Stimulated activated naive B cell treated with anti-CD40 and anti-IgM and Interleukin-4, amounts not matched to agents 10 μg/mL and 1 μg/mL and 100 μg/mL, for 72 hours (primary cell): ENCODE measurements around the gene DDX51.

Experiments used
- ATAC-seq, 2 donors: fragments of 150-1000 bp; cut with Tn5 transposase; replicated peaks; 2 replicates each; pipeline ENCODE4 v1.10.0; 2021; ENCODE audit warnings: moderate library complexity in 1 of 2
- DNase-seq: peaks from one replicate; pipeline ENCODE4 v3.0.0; 2021
- H3K27ac Mint-ChIP-seq: one replicate; pipeline ENCODE4 v1.8.0; 2022; ENCODE audit warnings: mild to moderate bottlenecking, mixed read lengths
- H3K27me3 Mint-ChIP-seq, 2 donors: one replicate each; pipeline ENCODE4 v1.8.0; 2022; ENCODE audit warnings: mixed read lengths in 2 of 2
- H3K36me3 Mint-ChIP-seq, 2 donors: one replicate each; pipeline ENCODE4 v1.8.0; 2022; ENCODE audit warnings: mixed read lengths in 2 of 2, mild to moderate bottlenecking in 1 of 2
- H3K4me1 Mint-ChIP-seq, 2 donors: one replicate each; pipeline ENCODE4 v1.8.0; 2022; ENCODE audit warnings: mixed read lengths in 2 of 2, mild to moderate bottlenecking in 1 of 2
- H3K4me3 Mint-ChIP-seq, 2 donors: one replicate each; pipeline ENCODE4 v1.8.0; 2022; ENCODE audit warnings: mild to moderate bottlenecking in 2 of 2, mixed read lengths in 2 of 2, moderate library complexity in 1 of 2
- H3K9me3 Mint-ChIP-seq, 2 donors: one replicate each; pipeline ENCODE4 v1.8.0; 2022; ENCODE audit warnings: mixed read lengths in 2 of 2, mild to moderate bottlenecking in 1 of 2

DDX51 gene

DNA sequence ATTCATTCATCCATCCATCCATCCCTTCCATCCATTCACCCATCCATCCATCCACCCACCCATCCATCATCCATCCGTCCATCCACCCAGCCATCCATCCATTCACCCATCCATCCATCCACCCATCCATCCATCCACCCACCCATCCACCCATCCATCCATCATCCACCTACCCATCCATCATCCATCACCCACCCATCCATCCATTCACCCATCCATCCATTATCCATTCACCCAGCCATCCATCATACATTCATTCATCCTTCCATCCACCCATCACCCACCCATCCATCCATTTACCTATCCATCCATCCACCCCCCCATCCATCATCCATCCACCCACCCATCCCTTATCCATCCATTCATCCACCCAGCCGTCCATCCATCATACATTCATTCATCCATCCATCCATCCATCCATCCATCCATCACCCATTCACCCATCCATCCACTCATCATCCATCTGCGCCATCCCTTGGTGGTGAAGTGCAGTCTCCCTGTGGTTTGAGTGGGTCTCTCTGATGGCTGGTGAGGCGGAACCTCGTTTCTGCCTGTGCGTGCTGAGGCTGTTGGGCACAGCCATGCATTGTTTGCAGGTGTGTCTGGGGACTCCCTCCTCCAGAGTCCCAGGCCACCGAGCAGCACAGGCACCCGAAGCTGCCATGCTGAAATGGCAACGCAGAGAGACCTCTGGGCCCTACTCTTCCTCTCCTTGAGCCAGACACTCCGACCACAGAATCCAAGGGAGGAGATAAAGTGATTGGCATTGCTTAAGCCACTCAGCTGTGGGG, 22.9 kb upstream of the DDX51 start:
- H3K4me1 Mint-ChIP-seq: peaks cover 5 to 11% of the 10 kb centered on the region in 2 donors
- ATAC-seq: no peak

DNA sequence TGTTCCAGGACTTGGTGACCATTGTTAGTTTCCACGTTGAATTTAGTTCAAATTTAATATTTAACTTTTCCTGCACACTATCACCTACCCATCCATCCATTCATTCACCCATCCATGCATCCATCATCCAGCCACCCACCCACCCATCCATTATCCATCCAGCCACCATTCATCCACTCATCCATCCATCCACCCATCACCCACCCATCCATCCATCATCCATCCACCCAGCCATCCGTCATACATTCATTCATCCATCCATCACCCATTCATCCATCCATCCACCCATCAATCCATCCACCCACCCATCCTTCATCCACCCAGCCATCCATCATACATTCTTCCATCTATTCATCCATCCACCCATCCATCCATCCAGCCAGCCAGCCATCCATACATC, 22.0 kb upstream of the DDX51 start:
- DNase-seq (no peak), ATAC-seq (no peak)
- Mint-ChIP-seq H3K27me3 (peaks cover 25 to 51% of the 10 kb centered on the region in 2 donors), H3K36me3 (peaks cover 8 to 21% of the 10 kb centered on the region in 2 donors), H3K4me3 (no peak overlapping the region), H3K27ac (no peak overlapping the region), H3K4me1 (peaks cover 5 to 11% of the 10 kb centered on the region in 2 donors), H3K9me3 (peaks cover 10 to 12% of the 10 kb centered on the region in 2 donors)

More for the DNA sequence above, 22.9 kb upstream of the DDX51 start:
- Mint-ChIP-seq H3K27me3 (peaks cover 25 to 56% of the 10 kb centered on the region in 2 donors), H3K4me3 (no peak overlapping the region), H3K36me3 (peaks cover 6 to 18% of the 10 kb centered on the region in 2 donors), H3K27ac (peak overlapping the region; percentile 65), H3K9me3 (peaks cover 10 to 12% of the 10 kb centered on the region in 2 donors)
- no peak for DNase-seq

DNA sequence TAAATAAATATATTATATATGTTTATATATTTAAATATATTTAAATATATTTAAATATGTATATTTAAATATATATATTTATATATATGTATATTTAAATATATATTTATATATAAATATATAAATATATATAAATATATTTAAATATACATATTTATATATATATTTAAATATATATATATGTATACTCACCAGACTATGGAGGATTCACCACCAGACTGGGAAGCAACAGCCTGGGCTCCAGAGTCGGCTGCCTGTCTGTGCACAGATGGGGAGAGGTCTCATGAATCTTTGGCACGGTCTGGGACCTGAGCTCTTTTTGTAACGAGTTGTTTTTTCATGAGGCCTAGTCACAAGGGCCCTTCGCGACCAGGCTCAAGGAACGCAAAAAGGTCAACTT, 21.5 kb upstream of the DDX51 start:
- peaks cover 24 to 47% of the 10 kb centered on the region in 2 donors for H3K27me3 Mint-ChIP-seq
- H3K9me3 Mint-ChIP-seq: peaks cover 10 to 12% of the 10 kb centered on the region in 2 donors
- H3K4me3 Mint-ChIP-seq: no peak overlapping the region
- DNase-seq: no peak
- H3K27ac Mint-ChIP-seq: no peak overlapping the region
- H3K36me3 Mint-ChIP-seq: peaks cover 8 to 21% of the 10 kb centered on the region in 2 donors
- peaks cover 5 to 11% of the 10 kb centered on the region in 2 donors for H3K4me1 Mint-ChIP-seq
- ATAC-seq: no peak

DNA sequence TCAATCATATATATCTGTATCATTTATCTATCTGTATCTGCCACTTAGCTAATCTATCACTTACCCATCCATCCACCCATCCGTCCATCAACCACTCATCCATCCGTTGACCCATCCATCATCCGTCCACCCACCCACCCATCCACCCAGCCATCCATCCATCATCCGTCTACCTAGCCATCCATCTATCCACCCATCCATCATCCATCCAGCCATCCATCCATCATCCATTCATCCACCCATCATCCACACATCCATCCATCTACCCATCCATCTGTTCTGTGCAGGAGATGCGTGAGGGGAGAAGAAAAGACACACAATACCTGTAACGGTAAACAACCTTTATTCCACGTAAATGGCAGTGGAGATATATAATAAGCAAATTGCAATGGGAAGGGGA, 20.3 kb upstream of the DDX51 start:
- peaks cover 5 to 13% of the 10 kb centered on the region in 2 donors for H3K4me1 Mint-ChIP-seq
- peaks cover 11 to 26% of the 10 kb centered on the region in 2 donors for H3K36me3 Mint-ChIP-seq
- no peak for ATAC-seq
- no peak overlapping the region for H3K27ac Mint-ChIP-seq
- peaks cover 10 to 12% of the 10 kb centered on the region in 2 donors for H3K9me3 Mint-ChIP-seq
- H3K27me3 Mint-ChIP-seq: peaks cover 21 to 35% of the 10 kb centered on the region in 2 donors
- no peak for DNase-seq
- no peak overlapping the region for H3K4me3 Mint-ChIP-seq

DNA sequence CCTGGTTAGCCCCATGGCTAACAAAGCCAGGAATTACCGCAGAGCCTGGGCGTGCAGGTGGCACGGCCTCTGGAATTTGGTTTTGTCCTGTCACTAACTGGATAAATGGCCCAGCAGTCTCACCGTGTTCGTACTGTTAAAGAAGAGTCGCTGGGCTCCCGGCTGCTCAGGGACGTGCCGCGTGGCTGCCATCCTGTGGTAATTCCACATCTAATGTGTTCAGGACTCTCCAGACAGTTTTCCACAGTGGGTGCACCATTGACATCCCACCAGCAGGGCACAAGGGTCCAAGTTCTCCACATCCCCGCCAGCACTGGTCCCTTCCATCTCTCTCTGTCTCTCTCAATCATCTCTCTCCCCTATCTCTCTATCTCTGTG, 19.8 kb upstream of the DDX51 start:
- H3K36me3 Mint-ChIP-seq: peaks cover 11 to 26% of the 10 kb centered on the region in 2 donors
- ATAC-seq (peak in 1 of 2 donors; percentile 33), DNase-seq (no peak)
- H3K4me1 Mint-ChIP-seq: peaks cover 5 to 13% of the 10 kb centered on the region in 2 donors
- peaks cover 10 to 12% of the 10 kb centered on the region in 2 donors for H3K9me3 Mint-ChIP-seq
- H3K27me3 Mint-ChIP-seq: peaks cover 21 to 35% of the 10 kb centered on the region in 2 donors
- no peak overlapping the region for H3K27ac Mint-ChIP-seq
- no peak overlapping the region for H3K4me3 Mint-ChIP-seq

DNA sequence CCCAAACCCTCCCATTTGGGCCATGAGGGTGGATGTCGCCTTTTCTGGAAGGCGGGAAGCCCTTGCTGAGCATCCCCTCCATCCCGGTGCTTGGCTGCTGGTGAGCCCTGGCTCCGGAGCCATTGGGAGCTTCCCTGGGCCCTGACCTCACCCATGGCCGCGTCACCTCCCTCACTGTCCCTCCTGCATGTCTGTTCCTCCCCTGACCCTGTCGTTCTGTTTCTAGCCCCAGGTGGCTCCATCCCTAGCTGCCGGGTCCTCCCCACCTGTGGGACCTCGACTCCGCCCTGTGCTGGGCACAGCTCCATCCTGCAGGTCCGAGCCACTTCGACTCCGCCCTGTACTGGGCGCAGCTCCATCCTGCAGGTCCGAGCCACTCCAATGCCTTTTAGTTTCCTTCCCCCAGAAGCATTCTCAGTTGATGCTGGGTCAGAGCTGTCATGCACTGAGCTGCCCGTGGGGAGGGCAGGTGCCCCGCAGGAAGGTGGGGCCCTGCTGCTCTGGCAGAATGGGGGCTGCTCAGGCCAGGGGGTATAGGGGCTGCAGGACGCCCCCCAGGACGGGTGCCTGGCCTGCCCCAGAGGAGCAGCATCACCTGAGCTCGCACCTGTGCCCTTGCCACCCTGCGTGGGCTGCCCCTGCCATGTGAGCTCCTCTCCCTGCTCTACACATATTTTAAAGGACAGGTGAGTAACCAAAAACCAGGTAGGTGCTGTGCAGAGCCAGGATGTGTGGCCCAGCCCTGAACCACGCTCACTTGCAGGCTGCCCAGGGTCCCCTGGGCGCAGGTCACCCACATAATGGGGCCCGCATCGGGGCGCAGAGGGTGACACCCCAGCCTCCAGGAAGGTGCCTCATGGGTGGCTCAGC, 19.2 kb upstream of the DDX51 start:
- no peak overlapping the region for H3K27ac Mint-ChIP-seq
- ATAC-seq (peak in 1 of 2 donors; percentile 14), DNase-seq (no peak)
- peaks cover 11 to 26% of the 10 kb centered on the region in 2 donors for H3K36me3 Mint-ChIP-seq
- peaks cover 10 to 12% of the 10 kb centered on the region in 2 donors for H3K9me3 Mint-ChIP-seq
- no peak overlapping the region for H3K4me3 Mint-ChIP-seq
- H3K4me1 Mint-ChIP-seq: peaks cover 5 to 13% of the 10 kb centered on the region in 2 donors
- peaks cover 21 to 32% of the 10 kb centered on the region in 2 donors for H3K27me3 Mint-ChIP-seq

DNA sequence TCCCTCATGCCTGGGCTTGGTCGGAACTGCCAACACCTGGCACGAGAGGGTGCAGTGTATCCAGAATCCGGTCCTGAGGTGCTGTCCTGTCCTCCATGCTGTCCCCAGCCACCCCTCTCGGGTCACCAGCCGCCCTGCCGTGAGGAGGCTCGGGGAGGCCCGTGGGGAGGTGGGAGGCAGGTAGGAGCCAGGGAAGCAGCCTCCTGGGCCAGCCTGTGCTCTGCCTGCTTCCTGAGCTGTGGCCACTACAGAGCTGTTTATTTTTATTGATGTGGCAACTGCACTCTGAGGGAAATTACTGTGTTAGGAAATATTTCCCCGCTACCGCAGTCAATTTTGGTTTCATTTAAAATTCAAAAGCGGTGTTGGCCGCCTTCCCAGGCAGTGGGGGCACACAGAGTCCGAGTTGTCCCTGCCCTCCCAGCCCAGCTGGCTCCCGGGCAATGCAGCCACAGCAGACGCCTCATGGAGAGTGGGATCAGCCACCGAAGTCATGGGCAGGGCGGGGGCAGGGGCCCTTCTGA, 18.5 kb upstream of the DDX51 start:
- H3K36me3 Mint-ChIP-seq: peaks cover 11 to 26% of the 10 kb centered on the region in 2 donors
- H3K9me3 Mint-ChIP-seq: peaks cover 10 to 12% of the 10 kb centered on the region in 2 donors
- H3K27me3 Mint-ChIP-seq: peaks cover 21 to 25% of the 10 kb centered on the region in 2 donors
- peak; percentile 19 to 46 for ATAC-seq
- H3K4me3 Mint-ChIP-seq: no peak overlapping the region
- H3K4me1 Mint-ChIP-seq: peaks cover 5 to 13% of the 10 kb centered on the region in 2 donors
- no peak overlapping the region for H3K27ac Mint-ChIP-seq
- no peak for DNase-seq

DNA sequence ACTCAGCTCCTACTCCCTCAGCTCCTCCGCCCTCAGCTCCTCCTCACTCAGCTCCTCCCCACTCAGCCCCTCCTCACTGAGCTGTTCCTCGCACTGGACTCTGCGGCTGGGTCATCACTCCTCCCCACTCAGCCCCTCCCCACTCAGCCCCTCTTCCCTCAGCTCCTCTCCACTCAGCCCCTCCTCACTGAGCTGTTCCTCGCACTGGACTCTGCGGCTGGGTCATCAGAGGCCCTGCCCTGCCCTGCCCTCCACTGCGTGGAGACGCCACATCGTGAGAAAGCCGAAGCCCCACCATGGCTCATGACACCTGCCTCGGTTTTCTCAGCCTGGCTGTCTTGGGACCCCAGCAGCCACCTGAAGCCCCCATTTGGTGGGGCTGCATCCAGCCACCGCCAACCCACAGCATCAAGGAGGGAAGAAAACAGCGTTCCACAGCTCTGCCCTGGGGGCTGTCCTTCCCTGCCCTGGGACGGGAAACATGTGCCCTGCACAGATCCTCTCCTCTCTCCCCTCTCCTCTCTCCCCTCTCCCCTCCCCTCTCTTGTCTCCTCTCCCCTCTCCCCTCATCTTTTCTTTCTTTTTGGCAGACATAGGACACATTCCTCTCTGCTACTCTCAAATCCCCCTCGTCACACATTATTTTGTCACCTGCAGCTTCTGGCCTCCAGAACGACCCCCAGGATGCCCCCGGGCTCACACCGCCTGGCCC, 17.8 kb upstream of the DDX51 start:
- ATAC-seq (no peak), DNase-seq (no peak)
- Mint-ChIP-seq H3K9me3 (peaks cover 7 to 9% of the 10 kb centered on the region in 2 donors), H3K27ac (no peak overlapping the region), H3K36me3 (peaks cover 11 to 23% of the 10 kb centered on the region in 2 donors), H3K4me1 (peaks cover 5 to 9% of the 10 kb centered on the region in 2 donors), H3K27me3 (peaks cover 18 to 19% of the 10 kb centered on the region in 2 donors), H3K4me3 (no peak overlapping the region)

DNA sequence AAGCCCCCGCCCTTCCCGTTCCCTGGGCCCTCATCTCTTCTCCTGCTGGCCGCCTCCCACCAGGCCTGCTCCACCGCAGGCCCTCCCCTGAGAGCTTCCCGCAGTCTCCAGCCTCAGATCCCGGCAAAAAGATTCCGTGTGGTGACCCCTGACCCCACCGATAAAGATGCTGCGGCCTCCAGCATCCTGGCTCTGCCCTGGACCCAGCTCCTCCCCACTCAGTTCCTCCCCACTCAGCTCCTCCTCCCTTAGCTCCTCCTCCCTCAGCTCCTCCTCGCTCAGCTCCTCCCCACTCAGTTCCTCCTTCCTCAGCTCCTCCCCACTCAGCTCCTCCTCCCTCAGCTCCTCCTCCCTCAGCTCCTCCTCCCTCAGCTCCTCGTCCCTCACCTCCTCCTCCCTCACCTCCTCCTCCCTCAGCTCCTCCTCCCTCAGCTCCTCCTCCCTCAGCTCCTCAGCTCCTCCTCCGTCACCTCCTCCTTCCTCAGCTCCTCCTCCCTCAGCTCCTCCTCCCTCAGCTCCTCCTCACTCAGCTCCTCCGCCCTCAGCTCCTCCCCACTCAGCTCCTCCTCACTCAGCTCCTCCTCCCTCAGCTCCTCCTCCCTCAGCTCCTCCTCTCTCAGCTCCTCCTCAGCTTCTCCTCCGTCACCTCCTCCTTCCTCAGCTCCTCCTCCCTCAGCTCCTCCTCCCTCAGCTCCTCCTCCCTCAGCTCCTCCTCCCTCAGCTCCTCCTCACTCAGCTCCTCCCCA, 17.1 kb upstream of the DDX51 start:
- H3K4me1 Mint-ChIP-seq: peaks cover 5 to 6% of the 10 kb centered on the region in 2 donors

DNA sequence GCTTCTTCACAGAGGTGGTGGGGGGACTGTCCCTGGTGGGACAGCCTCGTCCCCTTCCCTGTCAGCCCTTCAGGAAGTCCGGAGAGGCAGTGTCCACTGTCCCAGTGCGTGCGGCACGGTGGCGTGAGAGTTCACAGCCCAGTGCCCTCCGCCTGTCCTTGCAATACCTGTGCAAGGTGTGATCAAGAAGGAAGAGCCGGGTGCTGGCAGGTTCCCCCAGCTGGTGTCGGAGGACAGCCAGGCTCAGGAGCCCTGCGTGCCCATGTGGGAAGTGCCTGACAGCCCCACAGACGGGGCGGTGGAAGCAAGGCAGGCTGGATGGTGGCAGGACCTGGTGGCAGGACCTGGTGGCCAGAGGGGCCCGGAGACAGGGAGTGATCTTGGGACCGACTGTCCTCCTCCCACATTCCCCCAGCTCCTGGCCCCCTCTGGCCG, 16.5 kb upstream of the DDX51 start:
- Mint-ChIP-seq H3K9me3 (no peaks in the 10 kb centered on the region), H3K4me1 (peaks cover 4 to 5% of the 10 kb centered on the region in 2 donors), H3K27ac (no peak overlapping the region), H3K36me3 (peaks cover 8 to 12% of the 10 kb centered on the region in 2 donors), H3K4me3 (no peak overlapping the region), H3K27me3 (peaks cover 7% of the 10 kb centered on the region in 2 donors)
- ATAC-seq: no peak
- DNase-seq: no peak

More for the DNA sequence above, 17.1 kb upstream of the DDX51 start:
- no peak for DNase-seq
- peaks cover 10 to 11% of the 10 kb centered on the region in 2 donors for H3K27me3 Mint-ChIP-seq
- peaks cover 2 to 3% of the 10 kb centered on the region in 2 donors for H3K9me3 Mint-ChIP-seq
- H3K4me3 Mint-ChIP-seq: no peak overlapping the region
- H3K27ac Mint-ChIP-seq: no peak overlapping the region
- no peak for ATAC-seq
- H3K36me3 Mint-ChIP-seq: peaks cover 9 to 15% of the 10 kb centered on the region in 2 donors

DNA sequence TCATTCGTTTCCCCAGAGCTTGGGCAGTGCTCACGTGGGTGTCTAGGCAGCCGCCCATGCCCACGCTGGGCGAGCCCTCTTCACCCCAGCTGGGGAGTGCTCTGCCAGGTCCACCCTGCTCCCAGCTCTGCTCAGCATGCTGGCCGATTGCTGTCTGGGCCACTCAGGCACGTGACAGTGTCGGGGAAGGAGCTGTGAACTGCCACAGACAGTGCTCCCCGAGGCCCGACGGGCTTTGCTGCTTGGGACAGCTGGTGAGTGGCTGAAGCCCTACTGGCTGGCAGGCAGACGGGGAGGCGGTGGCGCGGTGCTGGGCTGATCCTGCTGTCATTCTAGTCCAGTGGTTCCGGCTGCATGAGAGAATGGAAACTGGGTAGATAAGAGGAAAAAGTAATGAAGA, 15.9 kb upstream of the DDX51 start:
- DNase-seq (no peak), ATAC-seq (no peak)
- Mint-ChIP-seq H3K27me3 (peaks cover 7% of the 10 kb centered on the region in 2 donors), H3K9me3 (no peaks in the 10 kb centered on the region), H3K36me3 (peaks cover 8 to 12% of the 10 kb centered on the region in 2 donors), H3K27ac (no peak overlapping the region), H3K4me3 (no peak overlapping the region), H3K4me1 (peaks cover 4 to 5% of the 10 kb centered on the region in 2 donors)

DNA sequence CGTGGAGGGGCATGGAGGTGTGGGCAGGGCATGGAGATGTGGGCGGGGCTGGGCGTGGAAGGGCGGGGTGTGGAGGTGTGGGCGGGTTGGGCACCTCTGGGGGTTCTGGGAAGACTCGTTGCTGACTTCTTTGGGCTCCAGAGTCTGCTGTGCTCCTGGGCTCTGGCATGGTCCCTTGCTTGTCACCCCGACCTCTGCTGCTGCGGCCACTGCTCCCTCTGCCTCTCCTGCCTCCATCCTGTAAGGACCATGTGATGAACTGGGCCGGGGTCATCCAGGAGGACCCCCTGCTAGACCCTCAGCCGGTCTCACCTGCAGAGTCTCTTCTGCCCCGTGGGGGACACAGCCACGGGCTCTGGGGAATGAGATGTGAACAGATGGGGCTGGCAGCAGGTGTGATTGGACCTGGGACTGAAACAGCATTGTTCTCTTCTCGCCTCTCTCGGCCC, 15.5 kb upstream of the DDX51 start:
- no peak for ATAC-seq
- peaks cover 6 to 7% of the 10 kb centered on the region in 2 donors for H3K27me3 Mint-ChIP-seq
- H3K4me1 Mint-ChIP-seq: peaks cover 4 to 6% of the 10 kb centered on the region in 2 donors
- H3K27ac Mint-ChIP-seq: no peak overlapping the region
- no peak overlapping the region for H3K4me3 Mint-ChIP-seq
- DNase-seq: no peak
- no peaks in the 10 kb centered on the region for H3K9me3 Mint-ChIP-seq
- peaks cover 8 to 12% of the 10 kb centered on the region in 2 donors for H3K36me3 Mint-ChIP-seq
